Activated T-helper 2 cell treated with anti-CD3 and anti-CD28 coated beads, Interferon-gamma antibody, Interleukin-2, Interleukin-4, amounts not matched to agents 10 μg/mL and 5 μg/mL and 100 μg/mL, durations not matched to agents 14 hours and 24 hours and 36 hours (primary cell): ENCODE data around the gene ATP1A4. TPM values are rescaled to one million over a fixed set of nuclear protein-coding genes. Genes with fewer than 3 reads are reported as not detected.
"Not testable (repeated sequence)": the region's sequence is repeated elsewhere in the genome, so short reads cannot be mapped to it uniquely, and the experiment has no call there.

Experiments
- DNase-seq: peaks from one replicate; pipeline ENCODE4 v3.0.0; 2021; ENCODE audit warnings: low spot score
- H3K27ac Mint-ChIP-seq: one replicate; pipeline ENCODE4 v1.8.0; 2021; ENCODE audit warnings: mixed read lengths
- H3K27me3 Mint-ChIP-seq: one replicate; pipeline ENCODE4 v1.8.0; 2021; ENCODE audit warnings: low read depth, mixed read lengths
- H3K36me3 Mint-ChIP-seq: one replicate; pipeline ENCODE4 v1.8.0; 2021; ENCODE audit warnings: low read depth, mixed read lengths
- H3K4me1 Mint-ChIP-seq: one replicate; pipeline ENCODE4 v1.8.0; 2021; ENCODE audit warnings: low read depth, mixed read lengths
- H3K4me3 Mint-ChIP-seq: one replicate; pipeline ENCODE4 v1.8.0; 2021; ENCODE audit warnings: low read depth, mild to moderate bottlenecking, moderate library complexity, mixed read lengths
- H3K9me3 Mint-ChIP-seq: one replicate; pipeline ENCODE4 v1.8.0; 2021; ENCODE audit warnings: mixed read lengths
- intact Hi-C: fragments of 100-400 bp; cut with micrococcal nuclease; formaldehyde crosslinking; loops from one replicate; pipeline ENCODE4 v1.15.1; 2023
- total RNA-seq: library from RNA; stranded (reverse); gene quantifications from 2 replicates; pipeline ENCODE4 v1.2.3, GENCODE V29; 2022

ATP1A4 gene
- total RNA-seq = 0.41 and 0.55 TPM in 2 replicates

DNA sequence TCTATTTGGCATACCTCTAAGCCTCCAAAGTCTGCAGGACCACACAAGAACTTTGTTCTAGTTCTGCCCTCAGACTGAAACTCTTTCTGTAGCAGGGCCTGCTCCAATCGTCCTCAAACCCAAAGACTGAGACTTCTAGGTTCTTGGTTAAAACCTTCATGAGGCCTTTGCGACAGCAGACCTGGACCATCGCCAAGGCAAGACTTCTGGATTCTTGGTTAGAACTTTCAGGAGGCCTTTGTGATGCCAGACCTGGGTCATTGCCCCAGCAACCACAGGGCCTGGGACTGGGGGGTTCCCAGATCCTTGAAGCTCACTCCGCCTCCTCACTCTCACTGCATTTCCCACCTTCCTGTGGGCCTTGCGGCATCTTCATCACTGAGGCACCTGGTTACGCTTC lies at the start of gene ATP1A4:
Gene ATP1A4 (plus strand): TSS at position 301 of the 400 bp plus-strand sequence. CDS start 438 bp downstream, outside the sequence.
- no peaks in the 10 kb centered on the region for H3K4me1 Mint-ChIP-seq
- no peaks in the 10 kb centered on the region for H3K9me3 Mint-ChIP-seq
- H3K27me3 Mint-ChIP-seq = peaks cover 26% of the 10 kb centered on the region
- no peak within 1 kb of the TSS for H3K4me3 Mint-ChIP-seq
- DNase-seq = no peak
- no peaks in the 10 kb centered on the region for H3K36me3 Mint-ChIP-seq
- no peak within 1 kb of the TSS for H3K27ac Mint-ChIP-seq
- intact Hi-C loops = no loop called here

GRCh38 chr1:160101717-160102522 lies 49.5 kb upstream of the ATP1A4 start:
- intact Hi-C loops = loop anchor here (1.0 to 2.0 kb wide), 4 partner anchors 105 to 274 kb away; no protein-coding TSS in a partner anchor
- no peaks in the 10 kb centered on the region for H3K27me3 Mint-ChIP-seq
- peaks cover 20% of the 10 kb centered on the region for H3K4me1 Mint-ChIP-seq
- H3K4me3 Mint-ChIP-seq = no peak overlapping the region
- H3K36me3 Mint-ChIP-seq = no peaks in the 10 kb centered on the region
- no peaks in the 10 kb centered on the region for H3K9me3 Mint-ChIP-seq
- H3K27ac Mint-ChIP-seq = no peak overlapping the region
- DNase-seq = no peak

DNA sequence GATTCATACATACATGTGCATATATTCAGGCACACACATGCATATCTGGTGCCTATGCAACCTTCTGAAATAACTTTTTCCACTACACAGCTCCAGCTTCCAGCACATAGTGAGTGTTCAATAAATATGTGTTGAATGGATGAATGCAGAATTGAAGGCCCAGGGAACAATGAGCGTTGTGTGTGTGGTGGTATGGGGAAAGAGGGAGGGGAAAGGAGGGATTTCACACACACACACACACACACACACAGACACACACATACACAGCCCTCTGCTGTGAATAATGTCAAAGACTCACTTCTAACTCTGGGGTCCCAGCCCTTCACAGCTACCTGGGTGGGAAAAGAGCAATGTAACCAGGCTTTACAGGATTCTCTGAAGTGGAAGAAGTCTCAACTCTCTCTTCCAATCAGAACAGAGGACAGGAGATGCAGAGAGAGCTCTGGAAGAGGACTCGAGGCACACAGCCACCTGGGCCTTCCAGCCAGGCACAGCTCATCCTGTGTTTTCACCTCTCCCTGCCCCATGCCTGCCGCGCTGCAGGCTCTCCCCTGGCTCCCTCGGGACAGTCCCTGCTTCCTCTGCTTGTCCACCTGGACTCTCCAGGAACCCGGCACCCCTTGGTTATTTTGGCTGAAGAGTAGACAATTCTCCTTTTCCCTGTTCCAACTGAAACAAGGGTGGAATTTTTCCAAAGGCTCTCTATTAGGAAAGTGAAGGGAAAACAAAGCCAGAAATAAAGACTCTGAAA lies 47.6 kb upstream of the ATP1A4 start:
- peaks cover 3% of the 10 kb centered on the region for H3K27me3 Mint-ChIP-seq
- no peaks in the 10 kb centered on the region for H3K36me3 Mint-ChIP-seq
- DNase-seq = no peak
- H3K4me3 Mint-ChIP-seq = no peak overlapping the region
- intact Hi-C loops = no loop called here
- peaks cover 13% of the 10 kb centered on the region for H3K4me1 Mint-ChIP-seq
- no peak overlapping the region for H3K27ac Mint-ChIP-seq
- H3K9me3 Mint-ChIP-seq = no peaks in the 10 kb centered on the region

GRCh38 chr1:160104486-160104885 lies 46.9 kb upstream of the ATP1A4 start:
- Mint-ChIP-seq H3K4me3 (no peak overlapping the region), H3K27ac (no peak overlapping the region), H3K4me1 (peaks cover 10% of the 10 kb centered on the region), H3K36me3 (no peaks in the 10 kb centered on the region), H3K27me3 (peaks cover 4% of the 10 kb centered on the region), H3K9me3 (no peaks in the 10 kb centered on the region)
- intact Hi-C loops = no loop called here
- DNase-seq = no peak

- peaks cover 4% of the 10 kb centered on the region for H3K27me3 Mint-ChIP-seq
- H3K4me3 Mint-ChIP-seq = no peak overlapping the region
- H3K9me3 Mint-ChIP-seq = no peaks in the 10 kb centered on the region
- intact Hi-C loops = no loop called here
- peaks cover 8% of the 10 kb centered on the region for H3K4me1 Mint-ChIP-seq
- H3K27ac Mint-ChIP-seq = no peak overlapping the region
- H3K36me3 Mint-ChIP-seq = no peaks in the 10 kb centered on the region
- DNase-seq = no peak
Observed at GRCh38 chr1:160105155-160105554, 46.2 kb upstream of the ATP1A4 start.

GRCh38 chr1:160107512-160107911 lies 43.9 kb upstream of the ATP1A4 start:
- no peak overlapping the region for H3K4me3 Mint-ChIP-seq
- H3K27ac Mint-ChIP-seq = no peak overlapping the region
- no peaks in the 10 kb centered on the region for H3K9me3 Mint-ChIP-seq
- no peaks in the 10 kb centered on the region for H3K36me3 Mint-ChIP-seq
- H3K27me3 Mint-ChIP-seq = peaks cover 4% of the 10 kb centered on the region
- intact Hi-C loops = no loop called here
- H3K4me1 Mint-ChIP-seq = peaks cover 5% of the 10 kb centered on the region
- DNase-seq = no peak

DNA sequence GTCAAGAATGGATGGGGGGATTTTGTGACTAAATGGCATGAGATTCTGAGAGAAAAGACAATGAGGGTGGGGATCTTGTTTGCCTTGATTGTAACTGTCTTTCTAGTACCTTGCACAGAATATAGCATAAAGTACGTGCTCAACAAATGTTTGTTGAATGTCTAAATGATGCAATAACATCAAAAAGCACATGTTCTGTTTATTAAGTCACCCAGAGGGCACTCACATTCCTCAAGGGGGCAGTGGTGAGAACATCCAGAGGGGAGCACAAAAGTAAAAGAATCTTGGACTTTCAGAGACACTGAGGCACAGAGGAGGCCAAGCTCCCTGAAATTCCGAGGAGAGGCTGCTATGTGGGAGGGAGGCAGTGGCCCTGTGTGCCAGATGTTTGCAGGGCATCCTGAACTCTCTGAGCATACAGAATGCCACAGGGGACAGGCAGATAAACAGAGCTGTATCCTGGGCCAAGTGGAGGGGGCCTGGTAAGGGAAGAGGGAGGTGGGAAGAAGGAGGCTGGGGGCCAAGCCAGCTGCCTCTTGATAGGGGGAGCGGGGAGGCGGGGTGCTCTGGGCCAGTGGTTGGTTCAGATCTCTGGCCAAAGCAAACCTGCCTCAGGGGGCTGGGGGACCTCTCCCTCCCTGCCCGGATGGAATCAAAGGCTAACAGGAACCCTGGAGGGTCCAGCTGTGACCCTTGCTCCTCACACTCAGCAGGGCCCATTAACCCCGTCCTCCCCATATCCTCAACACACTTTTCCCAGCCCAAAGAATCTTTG lies 42.3 kb upstream of the ATP1A4 start:
- intact Hi-C loops = no loop called here
- DNase-seq = no peak
- Mint-ChIP-seq H3K36me3 (no peaks in the 10 kb centered on the region), H3K27me3 (peaks cover 4% of the 10 kb centered on the region), H3K27ac (no peak overlapping the region), H3K9me3 (no peaks in the 10 kb centered on the region), H3K4me3 (no peak overlapping the region), H3K4me1 (peaks cover 5% of the 10 kb centered on the region)

GRCh38 chr1:160109686-160110085 lies 41.7 kb upstream of the ATP1A4 start:
- Mint-ChIP-seq H3K36me3 (no peaks in the 10 kb centered on the region), H3K9me3 (no peaks in the 10 kb centered on the region), H3K27me3 (peaks cover 6% of the 10 kb centered on the region), H3K27ac (no peak overlapping the region), H3K4me3 (no peak overlapping the region), H3K4me1 (peaks cover 5% of the 10 kb centered on the region)
- intact Hi-C loops = no loop called here
- DNase-seq = no peak

DNA sequence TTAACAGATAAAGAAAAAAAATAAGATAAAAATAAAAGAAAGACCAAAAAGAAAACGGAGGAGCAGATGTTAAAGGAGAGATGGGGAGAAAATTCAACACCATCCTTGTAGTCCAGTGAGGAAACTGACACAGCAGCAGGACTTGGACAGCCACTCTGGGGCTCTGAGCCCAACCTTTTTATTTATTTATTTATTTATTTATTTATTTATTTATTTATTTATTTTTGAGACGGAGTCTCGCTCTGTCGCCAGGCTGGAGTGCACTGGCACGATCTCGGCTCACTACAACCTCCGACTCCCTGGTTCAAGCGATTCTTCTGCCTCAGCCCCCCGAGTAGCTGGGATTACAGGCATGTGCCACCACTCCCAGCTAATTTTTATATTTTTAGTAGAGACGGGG lies 39.9 kb upstream of the ATP1A4 start:
- H3K9me3 Mint-ChIP-seq, H3K4me3 Mint-ChIP-seq, H3K36me3 Mint-ChIP-seq, intact Hi-C loops, H3K27ac Mint-ChIP-seq, DNase-seq, H3K4me1 Mint-ChIP-seq, H3K27me3 Mint-ChIP-seq: not testable (repeated sequence)

GRCh38 chr1:160112357-160112756 lies 39.0 kb upstream of the ATP1A4 start:
- Mint-ChIP-seq H3K9me3 (no peaks in the 10 kb centered on the region), H3K4me3 (no peak overlapping the region)
- intact Hi-C loops = no loop called here

DNA sequence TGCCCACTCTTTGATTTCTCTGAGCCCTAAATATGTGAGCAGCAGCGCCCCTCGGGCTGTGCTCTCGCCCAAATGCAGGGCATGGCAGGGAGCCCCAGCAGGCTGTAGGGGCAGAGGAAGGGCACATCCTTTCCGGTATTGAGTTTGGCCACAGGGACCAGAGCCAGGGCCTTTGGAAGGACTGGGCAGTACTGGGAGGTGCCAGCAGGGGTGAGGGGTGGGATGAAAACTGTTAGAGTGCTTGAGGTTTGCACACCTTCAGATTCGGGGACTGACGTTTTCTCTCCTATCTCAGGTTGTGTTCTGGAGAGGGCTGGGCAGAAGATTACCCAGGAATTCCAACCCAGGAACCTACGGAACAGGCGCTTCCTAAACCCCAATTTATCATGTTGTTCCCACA lies 38.0 kb upstream of the ATP1A4 start:
- Mint-ChIP-seq H3K4me1 (peaks cover 5% of the 10 kb centered on the region), H3K27me3 (peaks cover 7% of the 10 kb centered on the region), H3K36me3 (no peaks in the 10 kb centered on the region), H3K9me3 (no peaks in the 10 kb centered on the region), H3K4me3 (no peak overlapping the region), H3K27ac (no peak overlapping the region)
- intact Hi-C loops = no loop called here
- no peak for DNase-seq

More at GRCh38 chr1:160112357-160112756, 39.0 kb upstream of the ATP1A4 start:
- no peak for DNase-seq
- peaks cover 5% of the 10 kb centered on the region for H3K4me1 Mint-ChIP-seq
- peaks cover 4% of the 10 kb centered on the region for H3K27me3 Mint-ChIP-seq
- no peak overlapping the region for H3K27ac Mint-ChIP-seq
- no peaks in the 10 kb centered on the region for H3K36me3 Mint-ChIP-seq

DNA sequence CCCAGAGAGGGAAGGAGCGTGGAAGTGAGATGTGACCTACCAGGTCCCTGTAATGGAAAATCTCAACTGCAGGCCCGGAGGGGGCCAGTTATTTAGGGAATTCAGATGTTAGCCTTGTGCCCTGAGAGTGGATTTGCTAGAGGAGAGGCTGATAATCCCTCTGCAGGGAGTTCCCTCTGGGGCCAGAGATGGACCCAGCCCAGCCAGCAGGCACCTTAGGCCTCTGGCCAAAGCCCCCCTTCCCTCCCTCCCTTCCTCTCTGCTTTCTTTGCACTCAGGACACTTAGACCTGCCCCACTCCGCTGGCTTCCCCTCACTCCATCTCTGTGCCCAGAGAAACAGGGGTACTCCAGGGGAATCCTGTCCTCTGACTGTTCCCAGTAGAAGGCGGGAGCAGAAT lies 37.3 kb upstream of the ATP1A4 start:
- H3K4me3 Mint-ChIP-seq = no peak overlapping the region
- peaks cover 11% of the 10 kb centered on the region for H3K27me3 Mint-ChIP-seq
- no peaks in the 10 kb centered on the region for H3K9me3 Mint-ChIP-seq
- no peaks in the 10 kb centered on the region for H3K4me1 Mint-ChIP-seq
- intact Hi-C loops = no loop called here
- no peak for DNase-seq
- no peaks in the 10 kb centered on the region for H3K36me3 Mint-ChIP-seq
- no peak overlapping the region for H3K27ac Mint-ChIP-seq
